Bronchial epithelial cell (primary cell): Measurements from ENCODE around the gene DEPDC5. TPM values are rescaled to one million over a fixed set of nuclear protein-coding genes. Genes with fewer than 3 reads are reported as not detected.

Experiments used
- DNase-seq: peaks from one replicate; pipeline ENCODE4 v3.0.0-alpha.2; 2010; ENCODE audit warnings: low read depth
- FAIRE-seq: peaks from 2 replicates; lab custom pipeline; 2011; peaks lifted over from hg19 to GRCh38; lab: Jason Lieb, UNC
- H3K27me3 ChIP-seq: 2 replicates; pipeline ENCODE4 v1.5.1; 2011; ENCODE audit warnings: low read length; ENCODE audit not compliant: control insufficient read depth, insufficient read depth
- H3K36me3 ChIP-seq: 2 replicates; pipeline ENCODE4 v1.5.1; 2011; ENCODE audit warnings: low read length; ENCODE audit not compliant: control insufficient read depth, insufficient read depth
- H3K4me3 ChIP-seq: 2 replicates; pipeline ENCODE4 v1.5.1; 2011; ENCODE audit warnings: mild to moderate bottlenecking, low read depth, low read length, control low read depth
- total RNA-seq: library from RNA; depleted of rRNA; stranded (reverse); fragments of >200 nt; gene quantifications from 2 replicates; pipeline ENCODE4 v1.2.1, GENCODE V29; 2014
- TF ChIP-seq, protein P1 (sequence below): IDR thresholded peaks from 2 replicates; pipeline ENCODE4 v1.5.1; 2011; ENCODE audit warnings: mild to moderate bottlenecking, moderate library complexity, low read length, control low read depth, inconsistent platforms; ENCODE audit not compliant: insufficient read depth, severe bottlenecking

The DEPDC5 gene
- total RNA-seq, 1 donor from 2014 or later, result 6.8 TPM

- Histone ChIP-seq H3K36me3 (peaks cover 7% of the 10 kb centered on the region), H3K4me3 (no peak overlapping the region), H3K27me3 (no peaks in the 10 kb centered on the region)
- DNase-seq, result no peak
- TF ChIP-seq, protein P1, sequence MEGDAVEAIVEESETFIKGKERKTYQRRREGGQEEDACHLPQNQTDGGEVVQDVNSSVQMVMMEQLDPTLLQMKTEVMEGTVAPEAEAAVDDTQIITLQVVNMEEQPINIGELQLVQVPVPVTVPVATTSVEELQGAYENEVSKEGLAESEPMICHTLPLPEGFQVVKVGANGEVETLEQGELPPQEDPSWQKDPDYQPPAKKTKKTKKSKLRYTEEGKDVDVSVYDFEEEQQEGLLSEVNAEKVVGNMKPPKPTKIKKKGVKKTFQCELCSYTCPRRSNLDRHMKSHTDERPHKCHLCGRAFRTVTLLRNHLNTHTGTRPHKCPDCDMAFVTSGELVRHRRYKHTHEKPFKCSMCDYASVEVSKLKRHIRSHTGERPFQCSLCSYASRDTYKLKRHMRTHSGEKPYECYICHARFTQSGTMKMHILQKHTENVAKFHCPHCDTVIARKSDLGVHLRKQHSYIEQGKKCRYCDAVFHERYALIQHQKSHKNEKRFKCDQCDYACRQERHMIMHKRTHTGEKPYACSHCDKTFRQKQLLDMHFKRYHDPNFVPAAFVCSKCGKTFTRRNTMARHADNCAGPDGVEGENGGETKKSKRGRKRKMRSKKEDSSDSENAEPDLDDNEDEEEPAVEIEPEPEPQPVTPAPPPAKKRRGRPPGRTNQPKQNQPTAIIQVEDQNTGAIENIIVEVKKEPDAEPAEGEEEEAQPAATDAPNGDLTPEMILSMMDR, result no peak
- FAIRE-seq, result no peak
These were observed 147.7 kb downstream of the DEPDC5 start for GRCh38 chr22:31901388-31902137.

- peaks cover 9% of the 10 kb centered on the region for H3K36me3 ChIP-seq
- no peaks in the 10 kb centered on the region for H3K27me3 ChIP-seq
- TF ChIP-seq, protein P1, result no peak
- FAIRE-seq, result no peak
- DNase-seq, result no peak
- no peak overlapping the region for H3K4me3 ChIP-seq
These were observed 150.8 kb downstream of the DEPDC5 start for GRCh38 chr22:31904651-31905050.

DNA sequence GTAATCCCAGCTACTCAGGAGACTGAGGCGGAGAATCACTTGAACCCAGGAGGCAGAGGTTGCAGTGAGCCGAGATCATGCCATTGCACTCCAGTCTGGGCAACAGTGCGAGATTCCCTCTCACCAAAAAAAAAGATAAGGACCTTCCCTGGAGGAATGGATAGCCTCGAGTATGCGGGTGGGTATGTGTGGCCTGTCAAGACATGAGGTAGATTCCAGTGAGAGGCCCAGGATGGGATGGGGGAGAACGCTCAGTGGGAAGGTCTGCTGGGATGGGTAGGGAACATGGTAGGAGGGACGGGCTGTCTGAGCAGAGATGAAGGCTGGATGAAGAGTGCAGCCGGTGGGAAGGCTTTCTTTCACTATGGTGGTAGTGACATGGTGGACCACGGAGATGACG lies 151.5 kb downstream of the DEPDC5 start:
- Histone ChIP-seq H3K27me3 (no peaks in the 10 kb centered on the region), H3K4me3 (no peak overlapping the region), H3K36me3 (peaks cover 9% of the 10 kb centered on the region)
- no peak for DNase-seq
- no peak for FAIRE-seq
- TF ChIP-seq, protein P1, result no peak

DNA sequence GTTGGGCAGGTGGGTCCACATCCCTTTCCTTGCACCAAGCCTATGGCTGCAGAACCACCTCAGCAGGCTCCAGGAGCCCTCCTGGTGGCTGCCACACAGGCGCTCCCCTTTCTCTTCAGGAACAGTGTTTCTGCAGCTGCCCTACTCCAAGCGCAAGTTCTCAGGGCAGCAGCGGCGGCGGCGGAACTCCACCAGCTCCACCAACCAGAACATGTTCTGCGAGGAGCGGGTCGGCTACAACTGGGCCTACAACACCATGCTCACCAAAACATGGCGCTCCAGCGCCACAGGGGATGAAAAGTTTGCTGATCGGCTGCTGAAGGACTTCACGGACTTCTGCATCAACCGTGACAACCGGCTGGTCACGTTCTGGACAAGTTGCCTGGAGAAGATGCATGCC lies 152.3 kb downstream of the DEPDC5 start:
- FAIRE-seq (no peak), DNase-seq (no peak)
- H3K27me3 ChIP-seq, result no peaks in the 10 kb centered on the region
- TF ChIP-seq, protein P1, result no peak
- H3K36me3 ChIP-seq, result peaks cover 9% of the 10 kb centered on the region
- H3K4me3 ChIP-seq, result no peak overlapping the region

- Histone ChIP-seq H3K36me3 (peaks cover 9% of the 10 kb centered on the region), H3K4me3 (no peak overlapping the region), H3K27me3 (no peaks in the 10 kb centered on the region)
- DNase-seq (no peak), FAIRE-seq (no peak)
- TF ChIP-seq, protein P1, result no peak
These were observed 152.8 kb downstream of the DEPDC5 start for GRCh38 chr22:31906569-31906968.
